HL-60/S4 treated with retinoic acid at 250 ng/mL for 4 days and 3 days (cell line): ENCODE results near the gene BCL6B.

Source experiments
- in situ Hi-C: fragments of 300-500 bp; cut with MboI; formaldehyde crosslinking; loops from 2 replicates; pipeline ENCODE4 v1.7.0; 2022; ENCODE audit warnings: low sequenced_read_pairs

BCL6B gene

GRCh38 chr17:7007143-7007542, 15.7 kb upstream of the BCL6B start:
- in situ Hi-C loops, result loop anchor here (25.0 kb wide), 1 partner anchor 545 kb away; no protein-coding TSS in a partner anchor

- in situ Hi-C loops, result loop anchor here (10.0 to 25.0 kb wide), 2 partner anchors 346 to 548 kb away; no protein-coding TSS in a partner anchor
These were observed 12.3 kb upstream of the BCL6B start for GRCh38 chr17:7010523-7010922.

GRCh38 chr17:7011415-7011814, 11.4 kb upstream of the BCL6B start:
- in situ Hi-C loops, result loop anchor here (10.0 to 25.0 kb wide), 2 partner anchors 347 to 549 kb away; no protein-coding TSS in a partner anchor

- in situ Hi-C loops, result loop anchor here (10.0 to 25.0 kb wide), 2 partner anchors 347 to 550 kb away; no protein-coding TSS in a partner anchor
These were observed 11.0 kb upstream of the BCL6B start for GRCh38 chr17:7011942-7012254.

GRCh38 chr17:7014261-7014994, 8.4 kb upstream of the BCL6B start:
- in situ Hi-C loops, result loop anchor here (10.0 to 25.0 kb wide), 2 partner anchors 350 to 552 kb away; no protein-coding TSS in a partner anchor

GRCh38 chr17:7014995-7015958, 7.6 kb upstream of the BCL6B start:
- in situ Hi-C loops, result loop anchor here (10.0 to 25.0 kb wide), 2 partner anchors 350 to 553 kb away; no protein-coding TSS in a partner anchor

GRCh38 chr17:7016418-7016817, 6.4 kb upstream of the BCL6B start:
- in situ Hi-C loops, result loop anchor here (10.0 to 25.0 kb wide), 2 partner anchors 352 to 554 kb away; no protein-coding TSS in a partner anchor

GRCh38 chr17:7016886-7017826, 5.7 kb upstream of the BCL6B start:
- in situ Hi-C loops, result loop anchor here (10.0 to 25.0 kb wide), 2 partner anchors 352 to 555 kb away; no protein-coding TSS in a partner anchor

- in situ Hi-C loops, result loop anchor here (10.0 to 25.0 kb wide), 2 partner anchors 353 to 556 kb away; no protein-coding TSS in a partner anchor
These were observed 5.0 kb upstream of the BCL6B start for GRCh38 chr17:7017827-7018200.

- in situ Hi-C loops, result loop anchor here (10.0 to 25.0 kb wide), 2 partner anchors 354 to 556 kb away; no protein-coding TSS in a partner anchor
These were observed 4.4 kb upstream of the BCL6B start for GRCh38 chr17:7018331-7018964.

- in situ Hi-C loops, result loop anchor here (10.0 to 25.0 kb wide), 2 partner anchors 355 to 557 kb away; no protein-coding TSS in a partner anchor
These were observed 3.5 kb upstream of the BCL6B start for GRCh38 chr17:7019367-7019766.

GRCh38 chr17:7019839-7020519, 2.9 kb upstream of the BCL6B start:
- in situ Hi-C loops, result loop anchor here (10.0 to 25.0 kb wide), 2 partner anchors 355 to 558 kb away; no protein-coding TSS in a partner anchor

- in situ Hi-C loops, result loop anchor here (25.0 kb wide), 1 partner anchor 559 kb away; no protein-coding TSS in a partner anchor
These were observed 1.8 kb upstream of the BCL6B start for GRCh38 chr17:7020894-7021664.

GRCh38 chr17:7021993-7022778, 664 bp upstream of the BCL6B start:
- in situ Hi-C loops, result loop anchor here (25.0 kb wide), 1 partner anchor 560 kb away; no protein-coding TSS in a partner anchor

GRCh38 chr17:7023576-7024401, 939 bp downstream of the BCL6B start:
- in situ Hi-C loops, result loop anchor here (25.0 kb wide), 1 partner anchor 561 kb away; no protein-coding TSS in a partner anchor

- in situ Hi-C loops, result loop anchor here (25.0 kb wide), 1 partner anchor 562 kb away; no protein-coding TSS in a partner anchor
These were observed 1.5 kb downstream of the BCL6B start for GRCh38 chr17:7024402-7024785.
